ENCODE data around the gene PTX4.

DNA sequence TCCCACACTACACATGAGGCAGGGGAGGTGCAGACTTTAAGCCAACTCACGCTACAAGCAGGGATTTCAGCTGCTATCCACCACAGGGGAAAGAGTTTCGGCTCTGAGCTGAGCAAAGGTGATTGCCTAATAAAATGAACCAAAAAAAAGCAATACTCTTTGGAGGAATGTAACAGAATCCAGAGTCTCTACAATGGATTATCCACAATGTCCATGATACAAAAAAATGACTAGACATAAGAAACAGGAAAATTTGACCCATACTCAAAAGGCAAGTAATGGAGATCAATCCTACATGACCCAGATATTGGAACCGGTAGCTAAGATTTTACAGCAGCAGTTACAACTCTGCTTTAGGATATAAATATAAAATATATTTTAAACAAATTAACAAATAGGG lies 25.8 kb upstream of the PTX4 start:
- TF ChIP-seq, protein P1, sequence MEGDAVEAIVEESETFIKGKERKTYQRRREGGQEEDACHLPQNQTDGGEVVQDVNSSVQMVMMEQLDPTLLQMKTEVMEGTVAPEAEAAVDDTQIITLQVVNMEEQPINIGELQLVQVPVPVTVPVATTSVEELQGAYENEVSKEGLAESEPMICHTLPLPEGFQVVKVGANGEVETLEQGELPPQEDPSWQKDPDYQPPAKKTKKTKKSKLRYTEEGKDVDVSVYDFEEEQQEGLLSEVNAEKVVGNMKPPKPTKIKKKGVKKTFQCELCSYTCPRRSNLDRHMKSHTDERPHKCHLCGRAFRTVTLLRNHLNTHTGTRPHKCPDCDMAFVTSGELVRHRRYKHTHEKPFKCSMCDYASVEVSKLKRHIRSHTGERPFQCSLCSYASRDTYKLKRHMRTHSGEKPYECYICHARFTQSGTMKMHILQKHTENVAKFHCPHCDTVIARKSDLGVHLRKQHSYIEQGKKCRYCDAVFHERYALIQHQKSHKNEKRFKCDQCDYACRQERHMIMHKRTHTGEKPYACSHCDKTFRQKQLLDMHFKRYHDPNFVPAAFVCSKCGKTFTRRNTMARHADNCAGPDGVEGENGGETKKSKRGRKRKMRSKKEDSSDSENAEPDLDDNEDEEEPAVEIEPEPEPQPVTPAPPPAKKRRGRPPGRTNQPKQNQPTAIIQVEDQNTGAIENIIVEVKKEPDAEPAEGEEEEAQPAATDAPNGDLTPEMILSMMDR (conservative IDR thresholded peaks at IDR 0.05; ENCODE audit: low read length) = no peak
- TF ChIP-seq EZH2phosphoT487 (IDR thresholded peaks at IDR 0.05; ENCODE audit: borderline replicate concordance) = no peak
